Mesenchymal stem cell (in vitro differentiated cells and primary cell): ENCODE results near the gene ADAMTSL1.

Experiments
- DNase-seq: peaks from one replicate; pipeline ENCODE4 v3.0.0-alpha.2; 2013
- H2AFZ ChIP-seq: one replicate; pipeline ENCODE4 v1.6.1; 2013; ENCODE audit warnings: low read depth, mild to moderate bottlenecking, control low read depth, inconsistent platforms, low read length, moderate library complexity
- H2AK5ac ChIP-seq: 2 replicates; pipeline ENCODE4 v1.6.1; 2013; ENCODE audit warnings: low read length, moderate library complexity, mild to moderate bottlenecking, inconsistent platforms; ENCODE audit not compliant: severe bottlenecking
- H2BK120ac ChIP-seq: one replicate; pipeline ENCODE4 v1.6.1; 2013; ENCODE audit warnings: low read depth, mild to moderate bottlenecking, inconsistent platforms, low read length, moderate library complexity
- H2BK12ac ChIP-seq, 2 experiments: one replicate each; pipeline ENCODE4 v1.6.1; 2013; ENCODE audit warnings: inconsistent platforms in 2 of 2, low read length in 2 of 2, mild to moderate bottlenecking in 2 of 2, moderate library complexity in 2 of 2, control low read depth in 1 of 2
- H2BK15ac ChIP-seq: one replicate; pipeline ENCODE4 v1.6.1; 2013; ENCODE audit warnings: mild to moderate bottlenecking, low read depth, inconsistent platforms; ENCODE audit not compliant: poor library complexity, severe bottlenecking
- H2BK5ac ChIP-seq: 2 replicates; pipeline ENCODE4 v1.6.1; 2013; ENCODE audit warnings: low read depth, mild to moderate bottlenecking, low read length, control low read depth, inconsistent platforms; ENCODE audit not compliant: poor library complexity, severe bottlenecking
- H3K14ac ChIP-seq, 2 experiments: one replicate each; pipeline ENCODE4 v1.6.1; 2013; ENCODE audit warnings: inconsistent platforms in 2 of 2, low read length in 2 of 2, control low read depth in 1 of 2, mild to moderate bottlenecking in 1 of 2, moderate library complexity in 1 of 2
- H3K18ac ChIP-seq, 2 experiments: one replicate each; pipeline ENCODE4 v1.6.1; 2013; ENCODE audit warnings: inconsistent platforms in 2 of 2, low read length in 2 of 2, control low read depth in 1 of 2, low read depth in 1 of 2, mild to moderate bottlenecking in 1 of 2
- H3K23ac ChIP-seq, 2 experiments: one replicate each; pipeline ENCODE4 v1.6.1; 2013; ENCODE audit warnings: inconsistent platforms in 2 of 2, low read length in 2 of 2, mild to moderate bottlenecking in 2 of 2, moderate library complexity in 2 of 2, control low read depth in 1 of 2
- H3K27ac ChIP-seq: 2 replicates; pipeline ENCODE4 v1.5.1; 2013; ENCODE audit warnings: mild to moderate bottlenecking, moderate library complexity, low read length, control low read depth, inconsistent platforms; ENCODE audit not compliant: poor library complexity, severe bottlenecking
- H3K27me3 ChIP-seq, 2 experiments: 2 replicates each; pipeline versions ENCODE4 v1.6.1 to v1.7.0; 2013; ENCODE audit warnings: low read length in 2 of 2, mild to moderate bottlenecking in 2 of 2, moderate library complexity in 2 of 2, control low read depth in 1 of 2, inconsistent platforms in 1 of 2; ENCODE audit not compliant: control insufficient read depth in 1 of 2, insufficient read depth in 1 of 2
- H3K36me3 ChIP-seq, 2 experiments: 2 replicates each; pipeline versions ENCODE4 v1.6.1 to v1.7.0; 2013; ENCODE audit warnings: low read length in 2 of 2, control low read depth in 1 of 2, inconsistent platforms in 1 of 2, low read depth in 1 of 2, mild to moderate bottlenecking in 1 of 2; ENCODE audit not compliant: insufficient read depth in 2 of 2, control insufficient read depth in 1 of 2
- H3K4ac ChIP-seq, 2 experiments: one replicate each; pipeline ENCODE4 v1.6.1; 2013; ENCODE audit warnings: inconsistent platforms in 2 of 2, low read length in 2 of 2, mild to moderate bottlenecking in 2 of 2, moderate library complexity in 2 of 2, control low read depth in 1 of 2, low read depth in 1 of 2
- H3K4me1 ChIP-seq: 2 replicates; pipeline ENCODE4 v1.6.1; 2013; ENCODE audit warnings: low read depth, low read length, control low read depth; ENCODE audit not compliant: control insufficient read depth, insufficient read depth
- H3K4me2 ChIP-seq: 2 replicates; pipeline ENCODE4 v1.6.1; 2013; ENCODE audit warnings: low read length, mild to moderate bottlenecking, inconsistent platforms; ENCODE audit not compliant: poor library complexity, severe bottlenecking
- H3K4me3 ChIP-seq, 2 experiments: 2 replicates each; pipeline versions ENCODE4 v1.5.1 to v1.7.0; 2013; ENCODE audit warnings: low read length in 2 of 2, mild to moderate bottlenecking in 2 of 2, control low read depth in 1 of 2, low read depth in 1 of 2; ENCODE audit not compliant: insufficient read depth in 1 of 2
- H3K79me1 ChIP-seq: replicated peaks from 2 replicates; pipeline ENCODE4 v1.6.1; 2013; ENCODE audit warnings: mild to moderate bottlenecking, control low read depth, low read length, inconsistent platforms; ENCODE audit not compliant: poor library complexity, severe bottlenecking
- H3K9ac ChIP-seq: 2 replicates; pipeline ENCODE4 v1.7.0; 2013; ENCODE audit warnings: mild to moderate bottlenecking, low read length, moderate library complexity
- H3K9me3 ChIP-seq: 2 replicates; pipeline ENCODE4 v1.7.0; 2013; ENCODE audit warnings: mild to moderate bottlenecking, low read length; ENCODE audit not compliant: control insufficient read depth
- H4K8ac ChIP-seq: one replicate; pipeline ENCODE4 v1.6.1; 2013; ENCODE audit warnings: inconsistent platforms, mild to moderate bottlenecking, low read length, moderate library complexity
- H4K91ac ChIP-seq: one replicate; pipeline ENCODE4 v1.6.1; 2013; ENCODE audit warnings: mild to moderate bottlenecking, low read length, inconsistent platforms
- WGBS: methylation state at CpG from one replicate; pipeline ENCODE4 v1.1.7; 2013; ENCODE audit warnings: mixed read lengths; 5-methylcytosine and 5-hydroxymethylcytosine counted together

ADAMTSL1 gene

DNA sequence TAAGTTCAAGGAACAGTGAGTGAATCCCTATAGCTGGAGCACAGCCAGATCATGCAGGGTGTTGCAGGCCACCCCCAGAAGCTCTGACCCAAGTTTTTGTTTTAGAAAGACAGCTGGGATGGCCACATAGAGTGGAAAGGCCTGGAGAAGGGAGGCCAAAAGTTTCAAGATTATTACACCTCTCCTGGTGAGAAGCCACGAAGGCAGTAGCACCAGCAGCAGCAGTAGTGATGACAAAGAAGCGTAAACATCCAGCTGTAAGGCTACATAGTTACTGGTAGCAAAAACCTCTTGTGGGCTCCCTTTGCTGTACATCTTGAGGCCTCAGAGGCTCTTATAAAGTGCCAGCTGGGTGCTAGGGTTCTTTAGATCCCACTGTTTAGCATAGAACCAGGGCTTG is 11.8 kb downstream of the ADAMTSL1 start:
- Histone ChIP-seq H3K18ac (no peak overlapping the region), H3K36me3 (peaks cover 0 to 64% of the 10 kb centered on the region in 2 experiments), H3K23ac (no peak overlapping the region), H3K27ac (peak overlapping the region; percentile 10), H2AFZ (no peak overlapping the region), H4K91ac (no peak overlapping the region), H2AK5ac (no peak overlapping the region), H3K9me3 (no peaks in the 10 kb centered on the region), H2BK12ac (peak overlapping the region in 1 of 2 experiments; percentile 54), H2BK15ac (no peak overlapping the region), H3K14ac (no peak overlapping the region), H2BK5ac (no peak overlapping the region), H3K9ac (peak overlapping the region; percentile 39), H3K4me1 (peaks cover 6% of the 10 kb centered on the region), H3K4me2 (no peak overlapping the region), H2BK120ac (no peak overlapping the region), H3K27me3 (no peaks in the 10 kb centered on the region), H3K4ac (peak overlapping the region in 1 of 2 experiments; percentile 13), H3K4me3 (no peak overlapping the region), H4K8ac (no peak overlapping the region), H3K79me1 (peaks cover 9% of the 10 kb centered on the region)
- DNase-seq = peak; percentile 40
- 73% methylated on average over 2 of the region's 2 CpGs for WGBS

GRCh38 chr9:18487611-18488010 is 13.7 kb downstream of the ADAMTSL1 start:
- H2BK120ac ChIP-seq = no peak overlapping the region
- peak overlapping the region; percentile 93 for H3K9ac ChIP-seq
- no peak overlapping the region for H3K14ac ChIP-seq
- DNase-seq = no peak
- peak overlapping the region in 1 of 2 experiments; percentile 41 for H3K4me3 ChIP-seq
- no peak overlapping the region for H2BK15ac ChIP-seq
- no peak overlapping the region for H4K8ac ChIP-seq
- no peak overlapping the region for H2BK5ac ChIP-seq
- no peak overlapping the region for H2AFZ ChIP-seq
- H2BK12ac ChIP-seq = no peak overlapping the region
- no peaks in the 10 kb centered on the region for H3K9me3 ChIP-seq
- no peak overlapping the region for H4K91ac ChIP-seq
- H3K4me1 ChIP-seq = peaks cover 6% of the 10 kb centered on the region
- no peak overlapping the region for H3K23ac ChIP-seq
- H3K36me3 ChIP-seq = peaks cover 0 to 53% of the 10 kb centered on the region in 2 experiments
- WGBS = 94% methylated on average over 2 of the region's 7 CpGs
- H3K4me2 ChIP-seq = no peak overlapping the region
- H3K79me1 ChIP-seq = peaks cover 7% of the 10 kb centered on the region
- H3K27me3 ChIP-seq = no peaks in the 10 kb centered on the region
- H3K27ac ChIP-seq = no peak overlapping the region
- no peak overlapping the region for H3K18ac ChIP-seq
- no peak overlapping the region for H3K4ac ChIP-seq
- H2AK5ac ChIP-seq = no peak overlapping the region

- Histone ChIP-seq H4K91ac (no peak overlapping the region), H3K4me3 (no peak overlapping the region), H4K8ac (no peak overlapping the region), H3K79me1 (peaks cover 6% of the 10 kb centered on the region), H2BK5ac (no peak overlapping the region), H2BK15ac (no peak overlapping the region), H2AFZ (no peak overlapping the region), H3K4ac (no peak overlapping the region), H3K9ac (peak overlapping the region; percentile 93), H2BK12ac (no peak overlapping the region), H3K27ac (peak overlapping the region; percentile 86), H3K36me3 (peaks cover 0 to 41% of the 10 kb centered on the region in 2 experiments), H2AK5ac (no peak overlapping the region), H3K4me2 (no peak overlapping the region), H3K4me1 (peaks cover 6% of the 10 kb centered on the region), H3K9me3 (no peaks in the 10 kb centered on the region), H3K27me3 (no peaks in the 10 kb centered on the region), H3K14ac (no peak overlapping the region), H3K23ac (no peak overlapping the region), H2BK120ac (no peak overlapping the region), H3K18ac (no peak overlapping the region)
- no peak for DNase-seq
- WGBS = 100% methylated on average over 2 of the region's 2 CpGs
These were observed 14.9 kb downstream of the ADAMTSL1 start for GRCh38 chr9:18488886-18489285.

DNA sequence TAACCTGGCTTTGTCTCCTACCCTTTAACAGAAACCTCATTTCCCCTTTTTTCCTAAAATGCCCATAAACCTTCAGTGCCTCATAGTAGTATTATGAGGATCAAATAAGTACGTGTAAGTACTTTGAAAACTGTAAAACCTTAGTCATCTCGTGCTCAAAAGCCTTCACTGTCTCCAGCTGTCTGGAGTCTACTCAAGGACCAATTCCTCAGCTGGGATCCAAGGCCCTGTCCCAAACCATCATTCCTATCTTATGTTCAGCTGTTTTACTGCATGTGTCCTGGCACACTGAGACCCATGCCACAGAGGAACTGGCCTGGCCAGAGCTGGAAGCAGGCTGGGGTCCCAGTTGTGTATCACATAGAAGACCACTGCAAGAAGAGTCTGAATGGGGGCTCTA is 15.9 kb downstream of the ADAMTSL1 start:
- H3K79me1 ChIP-seq = peaks cover 5% of the 10 kb centered on the region
- H3K4me3 ChIP-seq = peak overlapping the region in 1 of 2 experiments; percentile 27
- H2AK5ac ChIP-seq = peak overlapping the region; percentile 18
- no peak overlapping the region for H2BK15ac ChIP-seq
- peak overlapping the region; percentile 76 for H2BK5ac ChIP-seq
- no peak overlapping the region for H4K91ac ChIP-seq
- H3K14ac ChIP-seq = no peak overlapping the region
- peaks cover 6% of the 10 kb centered on the region for H3K4me1 ChIP-seq
- no peaks in the 10 kb centered on the region for H3K9me3 ChIP-seq
- peak overlapping the region in 1 of 2 experiments; percentile 79 for H3K4ac ChIP-seq
- H3K27me3 ChIP-seq = no peaks in the 10 kb centered on the region
- WGBS = 37% methylated on average over 2 of the region's 2 CpGs
- H3K18ac ChIP-seq = peak overlapping the region in 1 of 2 experiments; percentile 0
- no peak overlapping the region for H3K23ac ChIP-seq
- H3K36me3 ChIP-seq = peaks cover 0 to 36% of the 10 kb centered on the region in 2 experiments
- H3K9ac ChIP-seq = peak overlapping the region; percentile 93
- no peak overlapping the region for H3K4me2 ChIP-seq
- no peak overlapping the region for H2BK120ac ChIP-seq
- no peak overlapping the region for H2BK12ac ChIP-seq
- H2AFZ ChIP-seq = no peak overlapping the region
- peak overlapping the region; percentile 86 for H3K27ac ChIP-seq
- peak; percentile 22 for DNase-seq
- no peak overlapping the region for H4K8ac ChIP-seq
